Mesodermal cell (in vitro differentiated cells): ENCODE results near the gene TFF2.

Source experiments
- H3K27ac ChIP-seq: 2 replicates; pipeline ENCODE4 v1.7.0; 2013; ENCODE audit warnings: mild to moderate bottlenecking, low read depth, low read length, moderate library complexity; ENCODE audit not compliant: severe bottlenecking
- H3K36me3 ChIP-seq: 2 replicates; pipeline ENCODE4 v1.7.1; 2013; ENCODE audit warnings: mild to moderate bottlenecking, low read length, moderate library complexity; ENCODE audit not compliant: control insufficient read depth, insufficient read depth
- H3K4me1 ChIP-seq: one replicate; pipeline ENCODE4 v1.7.1; 2013; ENCODE audit warnings: mild to moderate bottlenecking, low read length; ENCODE audit not compliant: insufficient read depth, control insufficient read depth, poor library complexity, severe bottlenecking
- H3K4me3 ChIP-seq: 2 replicates; pipeline ENCODE4 v1.7.0; 2013; ENCODE audit warnings: low read length, control low read depth, mild to moderate bottlenecking; ENCODE audit not compliant: insufficient read depth, poor library complexity, severe bottlenecking; ENCODE audit errors: extremely low read depth
- H3K9me3 ChIP-seq: 2 replicates; pipeline ENCODE4 v1.7.1; 2013; ENCODE audit warnings: mild to moderate bottlenecking, low read length, moderate library complexity; ENCODE audit not compliant: control insufficient read depth
- WGBS, 2 experiments: methylation state at CpG; one replicate each; pipeline ENCODE4 v1.1.5; 2013; ENCODE audit warnings: missing lambda C conversion rate in 2 of 2; ENCODE audit not compliant: insufficient coverage in 2 of 2; 5-methylcytosine and 5-hydroxymethylcytosine counted together

TFF2 gene

DNA sequence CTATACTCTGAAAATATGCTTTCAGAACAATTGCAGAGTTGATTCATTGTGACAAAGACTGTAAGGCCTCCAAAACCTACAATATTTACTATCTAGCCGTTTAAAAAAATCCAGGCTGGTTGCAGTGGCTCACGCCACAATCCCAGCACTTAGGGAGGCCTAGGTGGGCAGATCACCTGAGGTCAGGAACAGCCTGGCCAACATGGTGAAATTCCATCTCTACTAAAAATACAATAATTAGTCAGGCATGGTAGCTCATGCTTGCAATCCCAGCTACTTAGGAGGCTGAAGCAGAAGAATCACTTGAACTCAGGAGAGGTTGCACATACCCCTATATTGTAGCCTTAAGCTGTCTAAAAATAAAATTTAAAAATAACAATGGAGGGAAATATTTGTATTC lies 5.3 kb upstream of the TFF2 start:
- 94 to 100% methylated on average over 1 to 2 of the region's 2 CpGs for WGBS, 2 experiments
- H3K4me1 ChIP-seq, result no peaks in the 10 kb centered on the region

GRCh38 chr21:42353623-42354022 lies 2.8 kb upstream of the TFF2 start:
- Histone ChIP-seq H3K27ac (no peak overlapping the region), H3K9me3 (no peaks in the 10 kb centered on the region), H3K36me3 (no peaks in the 10 kb centered on the region), H3K4me3 (no peak overlapping the region), H3K4me1 (no peaks in the 10 kb centered on the region)
- 91 to 100% methylated on average over 5 of the region's 5 CpGs for WGBS, 2 experiments

More for the DNA sequence above, 5.3 kb upstream of the TFF2 start:
- H3K36me3 ChIP-seq, result no peaks in the 10 kb centered on the region
- no peak overlapping the region for H3K27ac ChIP-seq
- no peak overlapping the region for H3K4me3 ChIP-seq
- no peaks in the 10 kb centered on the region for H3K9me3 ChIP-seq

DNA sequence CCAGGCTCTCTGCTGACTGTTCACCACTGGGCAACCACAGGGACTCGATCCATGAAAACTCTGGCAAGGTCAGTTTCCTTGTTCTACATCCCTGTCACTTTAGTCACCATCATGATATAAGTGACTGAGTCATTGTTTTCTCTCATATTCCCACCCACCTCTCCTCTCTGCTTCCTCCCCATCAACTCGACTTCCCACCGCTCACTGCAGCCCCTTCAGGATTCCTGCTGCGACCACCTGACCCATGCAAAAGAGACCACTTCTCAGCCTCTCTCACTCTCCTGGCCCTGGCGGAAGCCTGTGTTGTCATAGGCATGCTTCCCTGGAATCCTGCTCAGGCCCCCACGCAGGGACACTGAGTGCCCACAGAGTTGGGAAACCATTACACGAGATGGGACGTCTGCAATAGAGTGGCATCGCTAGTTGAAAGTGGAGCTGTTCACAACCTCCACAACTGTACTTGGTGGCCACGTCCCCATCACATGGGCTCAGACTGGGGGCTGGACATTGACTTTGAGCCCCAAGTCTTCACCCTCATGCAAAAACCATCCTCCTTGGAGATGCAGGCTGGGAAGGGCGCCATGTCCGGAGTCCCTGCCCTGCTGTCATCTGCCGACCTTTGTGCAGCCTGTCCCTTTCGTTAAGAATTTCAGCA lies 1.8 kb upstream of the TFF2 start:
- H3K4me1 ChIP-seq, result no peaks in the 10 kb centered on the region
- 84 to 92% methylated on average over 13 of the region's 14 CpGs for WGBS, 2 experiments
- no peak overlapping the region for H3K4me3 ChIP-seq
- H3K36me3 ChIP-seq, result no peaks in the 10 kb centered on the region
- H3K9me3 ChIP-seq, result no peaks in the 10 kb centered on the region
- H3K27ac ChIP-seq, result no peak overlapping the region

DNA sequence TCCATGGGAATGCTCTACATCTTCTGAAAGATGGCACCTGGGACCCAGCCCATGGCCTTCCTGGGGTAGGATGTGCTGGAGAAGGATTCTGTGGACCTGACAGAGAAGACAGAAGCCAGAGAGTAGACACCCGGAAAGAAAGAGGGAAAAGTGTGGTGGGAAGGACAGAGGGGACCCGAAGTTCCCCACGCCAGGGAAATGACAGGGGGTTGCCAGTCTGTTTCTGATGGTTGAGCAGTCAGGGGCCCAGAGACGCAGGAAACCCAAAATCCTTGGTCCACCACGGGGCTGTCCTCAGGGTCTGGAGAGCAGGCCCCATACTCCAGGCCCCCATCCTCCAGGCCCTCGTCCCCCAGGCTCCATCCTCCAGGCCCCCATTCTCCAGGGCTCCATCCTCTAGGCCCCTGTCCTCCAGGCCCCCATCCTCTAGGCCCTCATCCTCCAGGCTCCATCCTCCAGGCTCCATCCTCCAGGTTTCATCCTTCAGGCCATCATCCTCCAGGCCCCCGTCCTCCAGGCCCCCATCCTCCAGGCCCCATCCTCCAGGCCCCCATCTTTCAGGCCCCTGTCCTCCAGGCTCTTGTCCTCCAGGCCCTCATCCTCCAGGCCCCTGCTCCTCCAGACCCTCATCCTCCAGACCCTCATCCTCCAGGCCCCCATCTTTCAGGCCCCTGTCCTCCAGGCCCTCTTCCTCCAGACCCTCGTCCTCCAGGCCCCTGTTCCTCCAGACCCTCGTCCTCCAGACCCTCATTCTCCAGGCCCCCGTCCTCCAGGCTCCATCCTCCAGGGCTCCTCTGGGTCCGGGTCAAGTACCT lies 1.0 kb upstream of the TFF2 start:
- H3K27ac ChIP-seq, result no peak overlapping the region
- no peaks in the 10 kb centered on the region for H3K9me3 ChIP-seq
- H3K4me1 ChIP-seq, result no peaks in the 10 kb centered on the region
- no peaks in the 10 kb centered on the region for H3K36me3 ChIP-seq
- H3K4me3 ChIP-seq, result no peak overlapping the region
- 75 to 82% methylated on average over 9 to 10 of the region's 11 CpGs for WGBS, 2 experiments

DNA sequence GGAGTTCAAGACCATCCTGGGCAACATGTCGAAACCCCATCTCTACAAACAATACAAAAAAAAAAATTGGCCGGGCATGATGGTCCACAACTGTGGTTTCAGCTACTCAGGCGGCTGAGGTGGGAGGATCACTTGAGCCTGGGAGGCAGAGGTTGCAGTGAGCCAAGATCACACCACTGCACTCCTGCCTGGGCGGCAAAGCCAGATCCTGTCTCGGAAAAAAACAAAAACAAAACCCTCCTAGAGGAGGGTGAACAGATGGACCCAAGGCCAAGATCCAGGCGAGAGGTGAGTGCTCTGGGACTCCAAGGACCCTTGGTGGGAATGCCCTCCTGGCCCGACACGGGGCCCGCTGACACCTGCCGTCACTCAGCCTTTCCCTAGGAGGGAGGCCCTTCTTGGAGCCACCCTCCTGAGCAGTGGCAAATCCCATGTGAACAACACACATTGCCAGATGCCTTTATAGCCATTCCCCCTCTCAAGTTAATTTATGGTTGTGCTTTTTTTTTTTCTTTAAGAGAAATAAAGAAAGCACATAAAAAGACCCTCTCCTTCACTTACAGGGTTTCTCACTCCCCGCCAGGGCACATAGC lies 380 bp downstream of the TFF2 start:
- H3K36me3 ChIP-seq, result no peaks in the 10 kb centered on the region
- 95 to 98% methylated on average over 4 of the region's 11 CpGs for WGBS, 2 experiments
- H3K4me1 ChIP-seq, result no peaks in the 10 kb centered on the region
- no peaks in the 10 kb centered on the region for H3K9me3 ChIP-seq
- H3K4me3 ChIP-seq, result no peak overlapping the region
- no peak overlapping the region for H3K27ac ChIP-seq

DNA sequence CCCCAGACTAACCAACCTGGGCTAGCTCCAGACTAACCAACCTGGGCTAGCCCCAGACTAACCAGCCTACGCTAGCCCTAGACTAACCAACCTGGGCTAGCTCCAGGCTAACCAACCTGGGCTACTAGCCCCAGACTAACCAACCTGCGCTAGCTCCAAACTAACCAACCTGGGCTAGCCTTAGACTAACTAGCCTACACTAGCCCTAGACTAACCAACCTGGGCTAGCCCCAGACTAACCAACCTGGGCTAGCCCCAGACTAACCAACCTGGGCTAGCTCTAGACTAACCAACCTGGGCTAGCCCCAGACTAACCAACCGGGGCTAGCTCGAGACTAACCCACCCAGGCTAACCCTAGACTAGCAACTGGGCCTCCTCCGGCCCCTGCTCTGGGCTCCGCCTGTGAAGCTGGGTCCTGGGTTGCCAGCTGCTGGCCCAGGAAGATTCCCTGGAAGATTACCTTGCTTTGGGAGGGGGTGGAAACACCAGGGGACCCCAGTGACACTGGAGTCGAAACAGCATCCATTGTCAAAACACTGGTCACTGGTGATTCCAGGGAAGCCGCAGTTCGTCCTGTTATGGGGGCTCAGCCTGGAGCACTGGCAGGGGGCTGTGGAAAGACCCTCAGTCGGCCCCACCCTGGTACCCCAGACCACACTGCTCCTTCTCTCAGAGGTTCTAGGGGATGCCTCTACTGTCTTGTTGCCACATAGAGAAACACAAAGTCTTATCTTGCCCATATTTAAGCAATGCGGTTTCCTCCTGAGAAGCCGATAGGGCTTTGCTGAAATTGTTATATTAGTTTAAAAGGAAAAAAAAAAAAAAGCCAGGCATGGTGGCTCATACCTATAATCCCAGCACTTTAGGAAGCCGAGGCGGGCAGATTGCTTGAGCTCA lies 1.1 kb downstream of the TFF2 start:
- WGBS, 2 experiments, result 81 to 86% methylated on average over 6 to 9 of the region's 14 CpGs
- Histone ChIP-seq H3K36me3 (no peaks in the 10 kb centered on the region), H3K4me1 (no peaks in the 10 kb centered on the region), H3K4me3 (no peak overlapping the region), H3K9me3 (no peaks in the 10 kb centered on the region), H3K27ac (no peak overlapping the region)

DNA sequence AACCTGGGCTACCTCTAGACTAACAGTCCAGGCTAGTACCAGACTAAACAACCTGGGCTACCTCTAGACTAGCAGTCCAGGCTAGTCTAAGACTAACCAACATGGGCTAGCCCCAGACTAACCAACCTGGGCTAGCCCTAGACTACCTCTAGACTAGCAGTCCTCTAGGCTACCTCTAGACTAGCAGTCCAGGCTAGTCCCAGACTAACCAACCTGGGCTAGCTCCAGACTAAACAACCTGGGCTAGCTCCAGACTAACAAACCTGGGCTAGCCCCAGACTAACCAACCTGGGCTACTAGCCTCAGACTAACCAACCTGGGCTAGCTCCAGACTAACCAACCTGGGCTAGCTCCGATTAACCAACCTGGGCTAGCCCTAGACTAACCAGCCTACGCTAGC lies 2.0 kb downstream of the TFF2 start:
- 86 to 91% methylated on average over 2 of the region's 2 CpGs for WGBS, 2 experiments
- H3K36me3 ChIP-seq, result no peaks in the 10 kb centered on the region
- no peak overlapping the region for H3K4me3 ChIP-seq
- H3K9me3 ChIP-seq, result no peaks in the 10 kb centered on the region
- no peak overlapping the region for H3K27ac ChIP-seq
- no peaks in the 10 kb centered on the region for H3K4me1 ChIP-seq

GRCh38 chr21:42347601-42348327 lies 3.0 kb downstream of the TFF2 start:
- Histone ChIP-seq H3K27ac (no peak overlapping the region), H3K36me3 (no peaks in the 10 kb centered on the region), H3K4me3 (no peak overlapping the region), H3K9me3 (no peaks in the 10 kb centered on the region), H3K4me1 (no peaks in the 10 kb centered on the region)
- WGBS, 2 experiments, result 93 to 96% methylated on average over 25 to 28 of the region's 30 CpGs

DNA sequence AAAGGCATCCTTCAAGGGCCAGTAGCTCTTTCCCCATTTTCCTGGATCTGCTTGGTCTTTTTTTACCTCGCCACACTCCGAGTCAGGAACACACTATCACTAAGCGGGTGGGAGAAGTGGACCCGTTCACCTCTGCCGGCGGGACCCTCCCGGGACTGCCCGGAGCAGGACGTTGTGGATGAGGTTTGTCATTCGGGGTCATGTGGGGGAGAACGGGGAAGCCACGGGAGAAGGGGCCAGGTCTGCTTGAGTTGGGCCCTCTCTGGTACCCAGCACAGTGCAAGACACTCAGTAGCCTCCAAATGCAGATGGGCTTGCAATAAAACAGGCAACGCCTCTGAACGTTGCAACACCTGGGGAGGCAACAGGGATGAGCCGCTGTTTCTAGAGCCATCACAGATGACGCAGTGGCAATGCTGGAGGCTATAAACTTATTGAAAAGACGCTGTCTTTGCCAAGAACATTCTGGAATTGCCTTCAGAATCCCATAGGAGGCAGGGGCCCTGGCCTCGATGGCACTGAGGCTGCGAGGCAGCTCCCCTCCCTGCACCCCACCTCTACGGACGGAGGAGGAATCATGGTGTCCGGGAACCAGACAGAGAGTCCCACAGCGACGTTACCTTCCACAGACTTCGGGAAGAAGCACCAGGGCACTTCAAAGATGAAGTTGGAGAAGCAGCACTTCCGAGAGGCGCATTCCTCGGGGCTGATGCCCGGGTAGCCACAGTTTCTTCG lies 3.8 kb downstream of the TFF2 start:
- no peaks in the 10 kb centered on the region for H3K4me1 ChIP-seq
- H3K9me3 ChIP-seq, result no peaks in the 10 kb centered on the region
- no peak overlapping the region for H3K27ac ChIP-seq
- no peaks in the 10 kb centered on the region for H3K36me3 ChIP-seq
- WGBS, 2 experiments, result 92 to 95% methylated on average over 26 to 30 of the region's 30 CpGs
- H3K4me3 ChIP-seq, result no peak overlapping the region
